DMS53 treated with DMSO at 0.1 percent for 48 hours (cell line): ENCODE results near the gene GNS.
A peak's percentile ranks its signal among the peaks of the same experiment; 100 is the strongest.

ENCODE experiments used
- DNase-seq: peaks from one replicate; lab custom pipeline; 2025; ENCODE audit not compliant: unreplicated experiment; lab: John Stamatoyannopoulos, UW

The GNS gene

GRCh38 chr12:64678835-64679234 is 80.4 kb downstream of the GNS start:
- no peak for DNase-seq

- DNase-seq: peak; percentile 16
Observed at GRCh38 chr12:64678248-64678647, 81.0 kb downstream of the GNS start.

- no peak for DNase-seq
Observed at GRCh38 chr12:64675795-64676194, 83.4 kb downstream of the GNS start.

GRCh38 chr12:64674367-64674922 is 84.8 kb downstream of the GNS start:
- DNase-seq: no peak

GRCh38 chr12:64673490-64674169 is 85.6 kb downstream of the GNS start:
- no peak for DNase-seq

GRCh38 chr12:64672925-64673409 is 86.2 kb downstream of the GNS start:
- peak; percentile 94 for DNase-seq

- DNase-seq: no peak
Observed at GRCh38 chr12:64671681-64672080, 87.5 kb downstream of the GNS start.

- no peak for DNase-seq
Observed at GRCh38 chr12:64670919-64671639, 88.1 kb downstream of the GNS start.

GRCh38 chr12:64670019-64670418 is 89.2 kb downstream of the GNS start:
- no peak for DNase-seq

- DNase-seq: peak; percentile 63
Observed at GRCh38 chr12:64669270-64669842, 89.8 kb downstream of the GNS start.

- DNase-seq: no peak
Observed at GRCh38 chr12:64667793-64668192, 91.4 kb downstream of the GNS start.

GRCh38 chr12:64666054-64666914 is 92.9 kb downstream of the GNS start:
- no peak for DNase-seq

GRCh38 chr12:64665514-64665913 is 93.7 kb downstream of the GNS start:
- no peak for DNase-seq
